GM18507 (cell line): Measurements from ENCODE around the gene TLE7.

Experiments
- DNase-seq: peaks from one replicate; pipeline ENCODE4 v3.0.0; 2011; ENCODE audit warnings: low read depth; ENCODE audit not compliant: insufficient read length; ENCODE audit errors: extremely low spot score
- FAIRE-seq: peaks from 2 replicates; lab custom pipeline; 2011; peaks lifted over from hg19 to GRCh38; lab: Jason Lieb, UNC

TLE7 gene

GRCh38 chr16:71453036-71453435 lies 11.2 kb upstream of the TLE7 start:
- DNase-seq (no peak), FAIRE-seq (no peak)

- no peak for DNase-seq
- FAIRE-seq, result no peak
Measured at GRCh38 chr16:71449020-71449419, 7.2 kb upstream of the TLE7 start.

GRCh38 chr16:71448274-71448866 lies 6.5 kb upstream of the TLE7 start:
- FAIRE-seq (no peak), DNase-seq (no peak)

GRCh38 chr16:71443714-71444113 lies 1.9 kb upstream of the TLE7 start:
- FAIRE-seq (no peak), DNase-seq (no peak)

- FAIRE-seq, result no peak
- DNase-seq, result no peak
Measured at GRCh38 chr16:71441348-71442050, 355 bp downstream of the TLE7 start.

GRCh38 chr16:71440669-71441347 lies 1.0 kb downstream of the TLE7 start:
- DNase-seq (no peak), FAIRE-seq (no peak)

- no peak for FAIRE-seq
- no peak for DNase-seq
Measured at GRCh38 chr16:71439523-71439922, 2.3 kb downstream of the TLE7 start.

- FAIRE-seq, result no peak
- no peak for DNase-seq
Measured at GRCh38 chr16:71436473-71436872, 5.4 kb downstream of the TLE7 start.

GRCh38 chr16:71432906-71433305 lies 8.9 kb downstream of the TLE7 start:
- DNase-seq (no peak), FAIRE-seq (no peak)

GRCh38 chr16:71431991-71432390 lies 9.9 kb downstream of the TLE7 start:
- no peak for FAIRE-seq
- no peak for DNase-seq

GRCh38 chr16:71431176-71431575 lies 10.7 kb downstream of the TLE7 start:
- DNase-seq, result no peak
- no peak for FAIRE-seq

GRCh38 chr16:71430744-71431143 lies 11.1 kb downstream of the TLE7 start:
- DNase-seq (no peak), FAIRE-seq (no peak)

GRCh38 chr16:71429581-71429980 lies 12.3 kb downstream of the TLE7 start:
- DNase-seq (no peak), FAIRE-seq (no peak)

GRCh38 chr16:71428883-71429282 lies 13.0 kb downstream of the TLE7 start:
- FAIRE-seq (no peak), DNase-seq (no peak)

- FAIRE-seq, result no peak
- DNase-seq, result no peak
Measured at GRCh38 chr16:71428385-71428784, 13.5 kb downstream of the TLE7 start.

GRCh38 chr16:71426880-71427615 lies 14.8 kb downstream of the TLE7 start:
- FAIRE-seq (no peak), DNase-seq (no peak)

- no peak for FAIRE-seq
- DNase-seq, result no peak
Measured at GRCh38 chr16:71426069-71426879, 15.6 kb downstream of the TLE7 start.

GRCh38 chr16:71425746-71426068 lies 16.1 kb downstream of the TLE7 start:
- FAIRE-seq (no peak), DNase-seq (no peak)

GRCh38 chr16:71424626-71425025 lies 17.2 kb downstream of the TLE7 start:
- FAIRE-seq, result no peak

GRCh38 chr16:71423865-71424264 lies 18.0 kb downstream of the TLE7 start:
- no peak for DNase-seq
- no peak for FAIRE-seq

More at GRCh38 chr16:71424626-71425025, 17.2 kb downstream of the TLE7 start:
- no peak for DNase-seq
